ENCODE data around the gene POLK.

Gene POLK

DNA sequence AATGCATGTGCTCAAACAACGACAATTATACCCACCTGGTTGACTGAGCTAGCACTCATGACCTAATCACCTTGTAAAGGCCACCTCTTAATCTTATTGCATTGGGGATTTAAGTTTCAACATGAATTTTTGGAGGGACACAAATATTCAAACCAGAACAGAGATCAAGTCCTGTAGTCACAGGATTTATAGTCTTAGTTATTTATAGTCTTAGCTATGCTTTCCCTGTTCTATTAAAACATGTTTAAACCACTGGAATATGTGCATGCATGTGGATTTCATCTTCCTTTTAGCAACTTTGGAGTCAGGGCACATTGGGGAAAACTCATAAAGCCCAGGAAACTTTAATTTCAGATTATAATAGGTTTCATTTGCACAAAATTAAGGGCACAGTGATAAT, 126.3 kb downstream of the POLK start:
- Histone ChIP-seq H3K27me3 (ENCODE audit: insufficient read depth, low read length) (no peaks in the 10 kb centered on the region), H3K4me2 (ENCODE audit: low read length) (no peak overlapping the region), H4K8ac (ENCODE audit: low read depth, low read length) (no peak overlapping the region), H4K12ac (ENCODE audit: low read depth, low read length) (no peak overlapping the region), H2BK12ac (ENCODE audit: low read length) (no peak overlapping the region), H3K14ac (ENCODE audit: low read length) (no peak overlapping the region), H3K27ac (ENCODE audit: low read depth, low read length) (no peak overlapping the region), H2AK5ac (ENCODE audit: low read length) (no peak overlapping the region), H3K79me1 (ENCODE audit: low read length) (no peaks in the 10 kb centered on the region), H3K4me1 (ENCODE audit: control insufficient read depth in 1 of 2, insufficient read depth in 2 of 2, low read length in 2 of 2) (no peaks in the 10 kb centered on the region), H3K4me3 (ENCODE audit: low read depth, low read length) (no peak overlapping the region), H4K91ac (ENCODE audit: low read depth, low read length) (no peak overlapping the region), H3K36me3 (ENCODE audit: control insufficient read depth in 1 of 2, insufficient read depth in 2 of 2, low read length in 2 of 2) (no peaks in the 10 kb centered on the region), H3K79me2 (ENCODE audit: control insufficient read depth, insufficient read depth, low read length, poor library complexity) (no peaks in the 10 kb centered on the region), H2AFZ (ENCODE audit: insufficient read depth, low read length, poor library complexity) (no peak overlapping the region), H3K18ac (ENCODE audit: low read length) (no peak overlapping the region), H3K23ac (ENCODE audit: low read length) (no peak overlapping the region), H3K4ac (ENCODE audit: low read depth, low read length) (no peak overlapping the region), H3K9ac (ENCODE audit: low read length) (no peak overlapping the region), H2BK120ac (ENCODE audit: insufficient read depth, low read length, poor library complexity) (no peak overlapping the region), H2BK5ac (ENCODE audit: low read depth, low read length, poor library complexity) (no peak overlapping the region), H3K9me3 (ENCODE audit: insufficient read depth, low read depth, low read length) (peaks cover 2% of the 10 kb centered on the region)
- DNase-seq = no peak
- WGBS (ENCODE audit: extremely low coverage, insufficient coverage, insufficient read length) = no CpG with 5 or more reads among the region's 1 CpG

DNA sequence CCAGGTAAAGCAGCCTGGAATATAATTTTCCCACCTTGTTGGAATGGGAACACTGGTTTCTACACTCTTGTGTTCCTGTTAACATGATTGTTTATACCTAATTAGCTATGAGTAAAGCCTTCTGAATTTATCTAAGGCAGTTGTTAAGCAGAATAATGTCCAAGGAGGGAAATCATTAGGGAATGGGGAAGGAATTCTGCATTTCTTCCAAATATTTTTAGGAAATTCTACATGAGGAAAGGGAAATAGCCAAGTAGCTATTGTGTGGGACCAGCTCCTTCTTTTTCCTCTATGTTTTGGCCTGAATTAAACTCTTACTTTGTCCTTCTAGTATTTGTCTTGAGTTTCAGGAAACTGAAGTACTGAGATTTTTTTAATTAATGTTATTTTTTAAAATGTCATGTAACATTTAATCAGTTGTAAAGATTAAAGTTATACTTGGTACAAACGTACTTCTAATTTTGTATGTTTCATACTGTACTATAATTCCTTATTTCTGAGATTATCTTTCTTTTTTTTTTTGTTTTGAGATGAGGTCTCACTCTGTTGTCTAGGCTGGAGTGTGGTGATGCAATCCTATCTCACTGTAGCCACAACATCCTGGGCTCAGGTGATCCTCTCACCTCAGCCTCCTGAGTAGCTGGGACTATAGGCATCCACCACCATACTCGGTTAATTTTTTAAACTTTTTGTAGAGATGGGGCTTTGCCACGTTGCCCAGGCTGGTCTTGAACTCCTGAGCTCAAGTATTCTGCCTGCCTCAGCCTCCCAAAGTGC, 128.0 kb downstream of the POLK start:
- no peak overlapping the region for H2BK5ac ChIP-seq (ENCODE audit: low read depth, low read length, poor library complexity)
- no peak overlapping the region for H3K4me3 ChIP-seq (ENCODE audit: low read depth, low read length)
- H3K9me3 ChIP-seq (ENCODE audit: insufficient read depth, low read depth, low read length) = peaks cover 2% of the 10 kb centered on the region
- no peaks in the 10 kb centered on the region for H3K27me3 ChIP-seq (ENCODE audit: insufficient read depth, low read length)
- WGBS (ENCODE audit: extremely low coverage, insufficient coverage, insufficient read length) = no CpG with 5 or more reads among the region's 3 CpGs
- no peak overlapping the region for H3K9ac ChIP-seq (ENCODE audit: low read length)
- H4K12ac ChIP-seq (ENCODE audit: low read depth, low read length) = no peak overlapping the region
- no peak overlapping the region for H3K18ac ChIP-seq (ENCODE audit: low read length)
- no peak overlapping the region for H3K27ac ChIP-seq (ENCODE audit: low read depth, low read length)
- H3K4ac ChIP-seq (ENCODE audit: low read depth, low read length) = no peak overlapping the region
- H2AFZ ChIP-seq (ENCODE audit: insufficient read depth, low read length, poor library complexity) = no peak overlapping the region
- H3K23ac ChIP-seq (ENCODE audit: low read length) = no peak overlapping the region
- H3K79me1 ChIP-seq (ENCODE audit: low read length) = no peaks in the 10 kb centered on the region
- no peak overlapping the region for H4K8ac ChIP-seq (ENCODE audit: low read depth, low read length)
- DNase-seq = no peak
- no peaks in the 10 kb centered on the region for H3K4me1 ChIP-seq (ENCODE audit: control insufficient read depth in 1 of 2, insufficient read depth in 2 of 2, low read length in 2 of 2)
- H3K14ac ChIP-seq (ENCODE audit: low read length) = no peak overlapping the region
- H3K4me2 ChIP-seq (ENCODE audit: low read length) = no peak overlapping the region
- H4K91ac ChIP-seq (ENCODE audit: low read depth, low read length) = no peak overlapping the region
- H3K36me3 ChIP-seq (ENCODE audit: control insufficient read depth in 1 of 2, insufficient read depth in 2 of 2, low read length in 2 of 2) = no peaks in the 10 kb centered on the region
- H3K79me2 ChIP-seq (ENCODE audit: control insufficient read depth, insufficient read depth, low read length, poor library complexity) = no peaks in the 10 kb centered on the region
- no peak overlapping the region for H2AK5ac ChIP-seq (ENCODE audit: low read length)
- no peak overlapping the region for H2BK120ac ChIP-seq (ENCODE audit: insufficient read depth, low read length, poor library complexity)
- no peak overlapping the region for H2BK12ac ChIP-seq (ENCODE audit: low read length)

DNA sequence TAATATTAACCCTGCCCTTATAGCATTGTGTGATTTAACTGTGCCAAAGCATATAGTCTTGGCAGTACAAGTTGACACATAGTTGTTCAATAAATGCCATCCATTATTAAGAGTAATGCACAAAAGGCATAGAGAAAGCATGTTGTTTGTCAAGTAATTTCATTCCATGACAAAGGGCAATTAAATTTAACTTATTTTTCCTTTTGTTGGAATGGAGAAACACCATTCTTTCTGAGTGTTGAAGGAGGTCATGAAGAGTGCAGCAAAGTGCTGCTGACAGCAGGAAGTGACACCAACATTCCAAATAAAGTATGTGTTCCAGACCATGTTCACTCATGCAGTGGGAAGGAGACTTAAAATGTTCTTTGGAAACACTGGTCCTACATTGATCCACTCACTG, 128.7 kb downstream of the POLK start:
- Histone ChIP-seq H3K23ac (ENCODE audit: low read length) (no peak overlapping the region), H2AFZ (ENCODE audit: insufficient read depth, low read length, poor library complexity) (no peak overlapping the region), H3K14ac (ENCODE audit: low read length) (no peak overlapping the region), H2AK5ac (ENCODE audit: low read length) (no peak overlapping the region), H2BK12ac (ENCODE audit: low read length) (no peak overlapping the region), H2BK120ac (ENCODE audit: insufficient read depth, low read length, poor library complexity) (no peak overlapping the region), H4K8ac (ENCODE audit: low read depth, low read length) (no peak overlapping the region), H3K9me3 (ENCODE audit: insufficient read depth, low read depth, low read length) (peaks cover 2% of the 10 kb centered on the region), H3K27me3 (ENCODE audit: insufficient read depth, low read length) (no peaks in the 10 kb centered on the region), H3K79me2 (ENCODE audit: control insufficient read depth, insufficient read depth, low read length, poor library complexity) (no peaks in the 10 kb centered on the region), H3K4me1 (ENCODE audit: control insufficient read depth in 1 of 2, insufficient read depth in 2 of 2, low read length in 2 of 2) (no peaks in the 10 kb centered on the region), H3K79me1 (ENCODE audit: low read length) (no peaks in the 10 kb centered on the region), H3K9ac (ENCODE audit: low read length) (no peak overlapping the region), H3K4me2 (ENCODE audit: low read length) (no peak overlapping the region), H3K4me3 (ENCODE audit: low read depth, low read length) (no peak overlapping the region), H3K27ac (ENCODE audit: low read depth, low read length) (no peak overlapping the region), H3K36me3 (ENCODE audit: control insufficient read depth in 1 of 2, insufficient read depth in 2 of 2, low read length in 2 of 2) (no peaks in the 10 kb centered on the region), H2BK5ac (ENCODE audit: low read depth, low read length, poor library complexity) (no peak overlapping the region), H4K91ac (ENCODE audit: low read depth, low read length) (no peak overlapping the region), H3K4ac (ENCODE audit: low read depth, low read length) (no peak overlapping the region), H4K12ac (ENCODE audit: low read depth, low read length) (no peak overlapping the region), H3K18ac (ENCODE audit: low read length) (no peak overlapping the region)
- peak in 1 of 2 donors; percentile 49 for DNase-seq

DNA sequence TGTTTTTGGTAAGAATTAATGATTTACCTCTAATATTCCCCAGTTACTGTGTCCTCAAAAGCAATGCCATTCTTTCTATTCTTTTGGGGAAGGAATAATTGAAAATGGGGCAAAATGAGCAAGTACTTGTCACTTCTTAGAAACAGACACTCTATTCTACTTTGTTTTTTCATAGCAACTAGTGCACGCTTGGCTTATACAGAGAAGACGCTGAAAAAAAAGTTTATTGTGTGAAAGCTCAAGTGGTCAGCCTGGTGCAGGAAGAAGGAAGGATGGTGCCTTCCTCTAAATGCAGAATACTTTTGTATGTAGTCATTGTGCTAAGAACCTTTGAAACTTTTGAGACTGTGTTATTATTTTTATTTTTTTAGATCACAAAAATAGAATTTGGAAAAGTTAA, 129.1 kb downstream of the POLK start:
- Histone ChIP-seq H3K9ac (ENCODE audit: low read length) (no peak overlapping the region), H3K4me1 (ENCODE audit: control insufficient read depth in 1 of 2, insufficient read depth in 2 of 2, low read length in 2 of 2) (no peaks in the 10 kb centered on the region), H3K79me2 (ENCODE audit: control insufficient read depth, insufficient read depth, low read length, poor library complexity) (no peaks in the 10 kb centered on the region), H3K36me3 (ENCODE audit: control insufficient read depth in 1 of 2, insufficient read depth in 2 of 2, low read length in 2 of 2) (no peaks in the 10 kb centered on the region), H3K18ac (ENCODE audit: low read length) (no peak overlapping the region), H3K4me3 (ENCODE audit: low read depth, low read length) (no peak overlapping the region), H3K14ac (ENCODE audit: low read length) (no peak overlapping the region), H3K79me1 (ENCODE audit: low read length) (no peaks in the 10 kb centered on the region), H2AK5ac (ENCODE audit: low read length) (no peak overlapping the region), H4K8ac (ENCODE audit: low read depth, low read length) (no peak overlapping the region), H3K23ac (ENCODE audit: low read length) (no peak overlapping the region), H2BK5ac (ENCODE audit: low read depth, low read length, poor library complexity) (no peak overlapping the region), H3K4ac (ENCODE audit: low read depth, low read length) (no peak overlapping the region), H2AFZ (ENCODE audit: insufficient read depth, low read length, poor library complexity) (no peak overlapping the region), H2BK12ac (ENCODE audit: low read length) (no peak overlapping the region), H4K91ac (ENCODE audit: low read depth, low read length) (no peak overlapping the region), H4K12ac (ENCODE audit: low read depth, low read length) (no peak overlapping the region), H3K27me3 (ENCODE audit: insufficient read depth, low read length) (no peaks in the 10 kb centered on the region), H3K9me3 (ENCODE audit: insufficient read depth, low read depth, low read length) (no peaks in the 10 kb centered on the region), H3K4me2 (ENCODE audit: low read length) (no peak overlapping the region), H2BK120ac (ENCODE audit: insufficient read depth, low read length, poor library complexity) (no peak overlapping the region), H3K27ac (ENCODE audit: low read depth, low read length) (no peak overlapping the region)
- no CpG with 5 or more reads among the region's 2 CpGs for WGBS (ENCODE audit: extremely low coverage, insufficient coverage, insufficient read length)
- DNase-seq = no peak

All from trophoblast cell (in vitro differentiated cells and primary cell).